NCI-H460 (cell line): ENCODE data around the gene LDLRAD4. TPM values are rescaled to one million over a fixed set of nuclear protein-coding genes. Genes with fewer than 3 reads are reported as not detected.
"Not testable (repeated sequence)": the region's sequence is repeated elsewhere in the genome, so short reads cannot be mapped to it uniquely, and the experiment has no call there.

Experiments used
- DNase-seq: peaks from one replicate; pipeline ENCODE4 v3.0.0-alpha.2; 2016; ENCODE audit warnings: low read depth; ENCODE audit errors: extremely low read depth
- total RNA-seq: library from RNA; depleted of rRNA; stranded (reverse); fragments of >200 nt; shearing (Covaris generic); gene quantifications from 2 replicates; pipeline ENCODE4 v1.2.3, GENCODE V29; 2014

LDLRAD4 gene
- total RNA-seq, 1 experiment from 2014 or later = not detected

GRCh38 chr18:13473751-13474150, 255.2 kb downstream of the LDLRAD4 start:
- no peak for DNase-seq

DNA sequence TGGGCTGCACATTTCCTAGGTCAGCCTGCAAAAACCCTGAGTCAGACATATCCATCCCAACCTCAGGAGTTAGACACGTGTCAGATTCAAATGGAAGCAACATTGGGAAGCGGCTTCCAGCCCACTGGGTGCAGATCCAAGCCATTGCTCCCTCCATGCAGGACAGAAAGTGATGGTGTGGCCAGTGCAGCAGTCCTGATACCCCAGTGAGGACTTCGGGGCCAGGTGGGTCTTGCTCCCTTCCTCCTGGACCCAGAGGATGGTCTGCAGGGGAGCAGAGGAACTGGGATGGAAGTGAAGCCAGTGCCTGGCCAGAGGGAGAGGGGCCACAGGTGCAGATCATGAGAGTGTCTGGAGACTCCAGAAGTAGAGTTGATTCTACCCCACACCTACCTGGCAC, 255.8 kb downstream of the LDLRAD4 start:
- DNase-seq = no peak

DNA sequence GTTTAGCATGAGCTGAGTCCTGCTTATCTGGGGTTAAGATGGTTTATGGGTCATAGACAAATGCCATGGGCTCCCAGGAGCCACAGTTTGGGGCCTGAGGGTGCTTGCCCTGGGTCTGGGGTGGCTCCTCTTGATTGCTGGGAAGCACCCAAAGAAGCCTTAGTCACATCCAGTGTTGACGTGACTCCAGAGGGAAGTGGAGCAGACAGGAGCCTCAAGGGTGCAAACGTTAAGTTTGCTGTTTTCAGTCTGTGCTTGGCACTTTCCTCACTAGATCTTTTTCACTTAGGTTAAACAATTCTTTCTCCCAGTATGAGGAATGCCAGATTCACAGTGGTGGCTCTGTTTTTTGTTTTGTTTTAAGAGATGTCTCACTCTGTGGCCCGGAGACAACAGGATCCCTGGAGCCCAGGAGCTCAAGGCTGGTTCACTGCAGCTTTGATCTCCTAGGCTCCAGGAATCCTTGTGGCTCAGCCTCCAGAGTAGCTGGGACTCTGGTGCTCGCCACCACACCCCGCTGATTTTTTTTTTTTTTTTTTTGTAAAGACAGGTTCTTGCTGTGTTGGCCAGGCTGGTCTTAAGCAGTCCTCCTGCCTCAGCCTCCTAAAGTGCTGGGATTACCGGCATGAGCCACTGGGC, 256.5 kb downstream of the LDLRAD4 start:
- DNase-seq = no peak

GRCh38 chr18:13476312-13476711, 257.8 kb downstream of the LDLRAD4 start:
- DNase-seq = not testable (repeated sequence)

- no peak for DNase-seq
Observed at GRCh38 chr18:13477147-13477683, 258.7 kb downstream of the LDLRAD4 start.

DNA sequence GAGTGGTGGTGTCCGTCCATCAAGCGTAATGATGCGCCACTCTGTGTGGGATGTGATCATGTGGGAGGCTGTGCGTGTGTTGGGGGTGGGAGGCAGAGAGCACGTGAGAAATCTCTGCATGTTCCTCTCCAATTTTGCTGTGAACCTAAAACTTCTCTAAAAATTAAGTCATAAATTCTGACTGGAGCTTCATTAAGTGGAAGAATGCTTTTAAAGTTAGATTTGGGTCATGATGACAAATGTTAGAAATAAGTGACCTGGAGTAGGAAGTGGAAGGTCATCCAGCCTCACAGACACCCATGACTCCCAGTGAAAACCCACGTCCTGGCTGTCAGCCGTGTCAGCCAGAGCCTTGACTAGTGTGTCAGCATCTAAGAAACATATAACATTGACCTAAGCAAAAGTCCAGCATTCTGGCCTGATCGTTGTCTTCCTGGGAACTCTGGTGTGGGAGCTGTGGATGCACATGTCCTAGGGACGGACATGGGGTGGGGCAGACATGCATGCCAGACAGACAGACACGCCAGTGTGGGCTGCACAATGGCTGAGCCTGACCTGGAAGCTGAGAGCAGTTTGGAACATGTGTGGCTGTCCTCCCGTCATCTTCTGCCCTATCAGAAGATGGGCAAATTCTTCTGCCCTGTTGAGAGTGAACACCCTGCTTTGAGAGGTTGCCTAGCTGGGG, 262.2 kb downstream of the LDLRAD4 start:
- no peak for DNase-seq

GRCh38 chr18:13481331-13481730, 262.8 kb downstream of the LDLRAD4 start:
- DNase-seq = no peak

DNA sequence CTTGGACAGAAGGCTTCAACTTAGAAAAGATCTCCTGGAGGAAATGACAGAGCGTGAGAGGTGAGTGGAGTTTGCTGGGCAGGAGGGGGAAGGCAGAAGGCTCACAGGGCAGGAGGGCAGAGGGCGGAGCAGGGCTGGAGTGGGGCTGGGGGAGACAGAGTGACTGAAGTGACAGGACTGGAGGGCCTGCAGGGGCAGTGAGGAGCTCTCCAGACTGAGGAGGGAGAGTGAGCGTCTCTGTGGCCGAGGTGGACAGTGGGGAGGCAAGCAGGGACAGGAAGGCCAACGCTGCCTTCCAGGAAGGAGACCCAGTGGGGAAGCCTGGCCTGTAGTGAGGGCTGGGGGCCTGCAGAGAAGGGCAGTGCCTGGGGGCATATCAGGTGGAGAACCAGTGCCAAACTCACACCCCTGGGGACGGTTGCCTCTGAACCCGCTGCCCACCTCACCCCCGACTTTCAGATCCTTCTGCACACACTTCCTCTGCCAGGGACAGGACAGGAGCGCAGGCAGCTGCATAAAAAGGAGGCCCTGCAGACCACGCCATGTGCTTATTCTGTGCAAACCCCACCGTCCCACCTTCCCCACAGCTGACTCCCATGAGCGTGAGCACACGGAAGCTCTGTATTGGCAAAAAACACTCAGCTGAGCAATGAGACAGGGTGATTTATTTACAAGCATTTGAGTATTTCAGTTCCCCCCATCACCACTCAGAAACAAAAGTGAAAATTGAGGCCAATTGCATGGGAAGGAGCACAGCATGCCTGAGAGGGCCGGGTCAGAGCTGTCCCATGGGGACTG, 263.5 kb downstream of the LDLRAD4 start:
- DNase-seq = no peak

DNA sequence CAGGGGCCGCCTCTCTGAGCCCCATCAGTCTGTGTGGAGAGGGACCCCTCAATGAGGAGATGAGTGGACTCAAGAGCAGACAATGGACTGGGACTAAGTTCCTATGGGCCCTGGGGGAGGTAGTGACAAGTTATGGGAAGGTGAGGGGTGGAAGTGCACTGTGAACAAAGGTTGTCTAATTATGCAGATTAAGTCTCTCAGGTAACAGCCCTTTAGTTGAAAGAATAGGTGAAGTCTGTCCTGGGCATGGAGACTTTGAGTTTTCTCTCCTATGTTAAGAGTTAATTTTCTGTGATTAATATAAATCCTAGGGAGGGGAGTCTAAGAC, 264.0 kb downstream of the LDLRAD4 start:
- DNase-seq = no peak

DNA sequence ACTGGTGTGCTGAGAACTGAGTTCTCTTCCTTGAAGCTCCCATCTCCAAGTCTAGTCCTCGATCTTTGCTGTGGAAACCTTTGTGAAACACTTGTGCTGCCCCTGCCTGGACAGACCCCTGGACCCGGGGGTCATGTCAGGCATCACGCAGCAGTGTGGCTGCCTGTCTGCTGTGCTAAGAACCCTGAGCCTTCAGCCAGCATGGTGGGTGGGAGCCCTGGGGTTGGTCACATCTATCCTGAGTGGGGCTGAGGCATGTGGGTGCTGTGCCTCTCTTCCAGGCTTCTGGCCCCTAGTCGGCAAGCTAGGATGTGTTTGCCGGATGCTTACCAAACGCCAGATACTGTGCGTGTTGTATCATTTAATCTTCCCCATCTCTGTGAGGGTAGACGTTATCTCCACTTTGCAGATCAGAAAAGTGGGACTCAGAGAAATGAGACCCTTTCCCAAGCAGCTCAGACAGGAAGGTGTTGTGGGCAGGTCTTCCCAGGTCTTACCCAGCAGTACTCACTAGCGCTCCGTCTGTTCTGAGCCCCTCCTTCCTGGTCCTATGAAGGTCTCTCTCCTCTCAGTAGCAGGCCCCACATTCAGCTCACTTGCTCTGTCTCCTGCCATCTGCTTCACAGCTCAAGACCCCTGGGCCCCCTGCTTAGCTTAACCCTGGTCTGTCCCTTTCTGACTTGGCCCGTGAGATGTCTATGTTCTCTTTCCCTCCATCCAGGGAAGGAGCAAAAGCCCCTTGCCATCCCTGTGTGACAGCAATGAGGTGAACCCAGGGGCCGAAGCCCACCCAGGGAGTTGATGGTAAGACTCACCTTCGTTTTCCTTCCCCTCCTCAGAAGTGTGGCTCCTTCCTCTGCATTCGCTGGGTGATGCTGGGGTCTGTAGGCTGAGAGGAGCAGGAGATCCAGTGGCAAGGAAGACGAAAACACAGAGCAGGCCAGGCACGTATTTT, 265.0 kb downstream of the LDLRAD4 start:
- DNase-seq = no peak

DNA sequence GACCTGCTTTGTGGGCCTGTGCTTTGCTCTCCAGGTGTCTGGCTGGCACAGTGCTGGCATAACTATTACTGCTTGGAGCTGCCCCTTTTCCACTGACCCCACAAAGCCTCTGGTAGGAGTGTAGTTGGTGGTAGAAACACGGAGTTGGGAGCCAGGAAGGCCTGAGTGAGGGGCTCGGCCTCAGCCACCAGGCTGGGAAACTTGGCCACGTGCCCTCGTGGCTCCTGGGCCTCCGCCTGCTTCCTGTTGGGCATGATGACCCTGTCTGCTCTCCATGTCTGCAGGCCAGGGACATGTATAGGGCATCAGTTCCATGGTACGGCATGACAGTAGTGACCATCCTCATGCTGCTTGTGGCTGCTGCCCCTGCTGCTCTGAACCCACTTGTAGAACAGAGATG, 266.6 kb downstream of the LDLRAD4 start:
- DNase-seq = no peak

DNA sequence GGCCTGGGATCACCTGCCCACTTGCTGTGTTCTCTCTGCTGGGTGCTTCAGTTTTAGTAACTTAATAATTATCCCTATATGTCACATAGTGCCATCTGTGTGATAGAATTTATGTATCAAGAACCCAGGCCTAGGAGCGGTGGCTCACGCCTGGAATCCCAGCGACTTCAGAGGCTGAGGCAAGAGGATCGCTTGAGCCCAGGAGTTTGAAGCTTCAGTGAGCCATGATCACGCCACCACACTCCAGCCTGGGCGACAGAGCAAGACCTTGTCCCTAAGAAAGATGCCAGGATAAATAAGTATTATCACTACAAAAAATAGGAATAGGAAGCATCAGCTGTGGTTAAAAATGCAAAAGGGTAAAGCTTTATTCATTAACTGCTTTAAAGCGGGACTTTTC, 267.0 kb downstream of the LDLRAD4 start:
- no peak for DNase-seq

DNA sequence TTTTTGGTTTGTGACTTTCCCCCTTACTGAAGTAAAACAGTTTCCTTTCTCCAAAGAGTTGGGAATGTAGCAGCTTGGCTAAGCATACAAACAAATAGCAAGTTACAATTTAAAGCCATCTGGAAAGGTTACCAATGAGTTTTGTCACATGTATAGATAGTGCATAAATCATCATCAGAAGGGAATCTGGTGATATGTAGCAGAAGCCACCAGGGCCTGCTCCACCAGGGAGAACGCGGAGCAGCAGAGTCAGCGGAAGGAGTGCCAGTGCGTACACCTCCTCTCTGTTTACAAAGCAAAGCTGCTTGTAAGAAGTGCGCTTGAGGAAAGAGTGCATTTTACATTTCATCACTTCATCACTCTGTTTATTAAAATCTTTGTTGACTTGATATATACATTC, 267.7 kb downstream of the LDLRAD4 start:
- DNase-seq = no peak

DNA sequence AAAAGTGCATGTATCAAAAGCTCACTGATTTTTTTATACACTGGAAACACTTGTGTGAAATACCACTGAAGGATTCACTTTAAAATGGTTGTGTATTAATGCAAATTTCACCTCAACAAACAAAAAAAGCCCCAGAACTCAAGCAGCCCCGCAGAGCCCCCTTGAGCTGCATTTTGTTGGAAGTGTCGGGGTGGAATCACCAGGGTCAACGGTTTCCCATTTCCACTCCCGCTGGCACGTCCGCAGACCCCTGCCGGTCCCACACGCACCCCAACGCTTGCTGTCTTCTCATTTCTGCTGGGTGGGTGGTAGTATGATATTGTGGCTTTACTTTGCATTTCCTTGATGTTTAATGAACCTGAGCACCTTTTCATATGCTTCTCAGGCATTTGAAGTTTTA, 268.1 kb downstream of the LDLRAD4 start:
- no peak for DNase-seq

GRCh38 chr18:13487237-13487636, 268.7 kb downstream of the LDLRAD4 start:
- no peak for DNase-seq

GRCh38 chr18:13488281-13488929, 269.8 kb downstream of the LDLRAD4 start:
- no peak for DNase-seq

- DNase-seq = not testable (repeated sequence)
Observed at GRCh38 chr18:13489303-13489702, 270.7 kb downstream of the LDLRAD4 start.

DNA sequence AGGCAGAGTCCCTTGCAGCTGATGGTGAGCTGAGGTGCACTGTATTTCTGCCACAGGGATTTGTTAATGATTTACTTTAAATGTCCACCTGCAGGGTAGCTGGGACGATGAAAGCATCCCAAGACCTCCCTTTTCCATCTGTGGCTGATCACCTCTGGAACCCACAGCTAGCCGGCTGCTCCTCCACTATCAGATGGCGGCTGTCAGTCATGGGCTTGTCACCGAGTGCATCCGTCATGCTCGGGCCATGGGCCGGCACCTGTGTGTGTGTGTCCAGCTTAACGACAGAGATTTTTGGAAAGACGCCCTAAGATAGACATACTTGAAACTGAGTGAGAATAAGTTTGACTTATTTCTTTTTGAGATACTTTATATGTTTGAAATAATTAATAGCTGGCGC, 272.6 kb downstream of the LDLRAD4 start:
- no peak for DNase-seq

- no peak for DNase-seq
Observed at GRCh38 chr18:13492314-13492713, 273.8 kb downstream of the LDLRAD4 start.

- no peak for DNase-seq
Observed at GRCh38 chr18:13493079-13493478, 274.5 kb downstream of the LDLRAD4 start.
